B cell (primary cell): ENCODE measurements around the gene NT5E.

Experiments used
- CTCF ChIP-seq: fragments of 200-600 bp; IDR thresholded peaks from one replicate; pipeline ENCODE4 v1.8.0; 2022; ENCODE audit warnings: antibody characterized with exemption, mild to moderate bottlenecking
- EZH2 ChIP-seq: IDR thresholded peaks from 2 replicates; pipeline ENCODE4 v1.6.1; 2012; ENCODE audit warnings: borderline replicate concordance, low read depth, mild to moderate bottlenecking, moderate library complexity, low read length; ENCODE audit not compliant: insufficient read depth, poor library complexity, severe bottlenecking

GRCh38 chr6:85424981-85425380 is 24.9 kb upstream of the NT5E start:
- TF ChIP-seq CTCF (no peak), EZH2 (no peak)
